ENCODE measurements around the gene NDC80. TPM values are rescaled to one million over a fixed set of nuclear protein-coding genes. Genes with fewer than 3 reads are reported as not detected.
A peak's percentile ranks its signal among the peaks of the same experiment; 100 is the strongest.

Gene NDC80
- total RNA-seq, 1 donor from 2014 or later, result 1.3 TPM

GRCh38 chr18:2606335-2606734, 35.0 kb downstream of the NDC80 start:
- ATAC-seq, result no peak
- DNase-seq (ENCODE audit: low spot score), result no peak
- intact Hi-C loops (cut with DNase I), result no loop called here

GRCh38 chr18:2609604-2610003, 38.2 kb downstream of the NDC80 start:
- ATAC-seq (no peak), DNase-seq (ENCODE audit: low spot score) (no peak)
- intact Hi-C loops (cut with DNase I), result no loop called here

GRCh38 chr18:2610549-2610948, 39.2 kb downstream of the NDC80 start:
- no peak for DNase-seq (ENCODE audit: low spot score)
- intact Hi-C loops (cut with DNase I), result no loop called here
- ATAC-seq, result no peak

GRCh38 chr18:2612996-2613395, 41.6 kb downstream of the NDC80 start:
- intact Hi-C loops (cut with DNase I), result no loop called here
- DNase-seq (ENCODE audit: low spot score) (no peak), ATAC-seq (no peak)

- ATAC-seq (no peak), DNase-seq (ENCODE audit: low spot score) (no peak)
- intact Hi-C loops (cut with DNase I), result no loop called here
Measured at GRCh38 chr18:2617401-2617998, 46.1 kb downstream of the NDC80 start.

- no peak for DNase-seq (ENCODE audit: low spot score)
- intact Hi-C loops (cut with DNase I), result no loop called here
- ATAC-seq, result no peak
Measured at GRCh38 chr18:2618009-2618408, 46.7 kb downstream of the NDC80 start.

GRCh38 chr18:2625217-2625616, 53.9 kb downstream of the NDC80 start:
- intact Hi-C loops (cut with DNase I), result no loop called here
- ATAC-seq, result no peak
- DNase-seq (ENCODE audit: low spot score), result no peak

- intact Hi-C loops (cut with DNase I), result no loop called here
- ATAC-seq (no peak), DNase-seq (ENCODE audit: low spot score) (no peak)
Measured at GRCh38 chr18:2627821-2628276, 56.5 kb downstream of the NDC80 start.

GRCh38 chr18:2629003-2629402, 57.6 kb downstream of the NDC80 start:
- ATAC-seq (no peak), DNase-seq (ENCODE audit: low spot score) (no peak)
- intact Hi-C loops (cut with DNase I), result no loop called here

GRCh38 chr18:2635586-2635985, 64.2 kb downstream of the NDC80 start:
- ATAC-seq (no peak), DNase-seq (ENCODE audit: low spot score) (no peak)
- intact Hi-C loops (cut with DNase I), result no loop called here

- DNase-seq (ENCODE audit: low spot score) (no peak), ATAC-seq (peak; percentile 36)
- intact Hi-C loops (cut with DNase I), result no loop called here
Measured at GRCh38 chr18:2636126-2636631, 64.8 kb downstream of the NDC80 start.

GRCh38 chr18:2641638-2642037, 70.3 kb downstream of the NDC80 start:
- intact Hi-C loops (cut with DNase I), result no loop called here
- DNase-seq (ENCODE audit: low spot score) (no peak), ATAC-seq (peak; percentile 56)

- ATAC-seq (peak; percentile 10), DNase-seq (ENCODE audit: low spot score) (no peak)
- intact Hi-C loops (cut with DNase I), result no loop called here
Measured at GRCh38 chr18:2642771-2643170, 71.4 kb downstream of the NDC80 start.

GRCh38 chr18:2644535-2644934, 73.2 kb downstream of the NDC80 start:
- DNase-seq (ENCODE audit: low spot score), result no peak
- ATAC-seq, result no peak
- intact Hi-C loops (cut with DNase I), result no loop called here

GRCh38 chr18:2651981-2652380, 80.6 kb downstream of the NDC80 start:
- DNase-seq (ENCODE audit: low spot score), result no peak
- intact Hi-C loops (cut with DNase I), result no loop called here
- ATAC-seq, result no peak

- ATAC-seq, result no peak
- no peak for DNase-seq (ENCODE audit: low spot score)
- intact Hi-C loops (cut with DNase I), result no loop called here
Measured at GRCh38 chr18:2653467-2653866, 82.1 kb downstream of the NDC80 start.

GRCh38 chr18:2654169-2654927, 83.0 kb downstream of the NDC80 start:
- no peak for ATAC-seq
- intact Hi-C loops (cut with DNase I), result no loop called here
- no peak for DNase-seq (ENCODE audit: low spot score)

- DNase-seq (ENCODE audit: low spot score) (no peak), ATAC-seq (peak; percentile 81)
- intact Hi-C loops (cut with DNase I), result loop anchor here (5.0 kb wide), 1 partner anchor 83 kb away; the partner anchor contains the start of genes METTL4 and NDC80
Measured at GRCh38 chr18:2654928-2655177, 83.5 kb downstream of the NDC80 start.

GRCh38 chr18:2655178-2655953, 84.0 kb downstream of the NDC80 start, which contains the start of gene SMCHD1:
SMCHD1 (plus strand) TSS chr18:2655726; CDS start chr18:2656076, 350 bp downstream.
- peak; percentile 92 for ATAC-seq
- peak; percentile 93 for DNase-seq (ENCODE audit: low spot score)
- intact Hi-C loops (cut with DNase I), result loop anchor here (5.0 kb wide), 1 partner anchor 83 kb away; the partner anchor contains the start of genes METTL4 and NDC80

- intact Hi-C loops (cut with DNase I), result loop anchor here (5.0 kb wide), 1 partner anchor 84 kb away; the partner anchor contains the start of genes METTL4 and NDC80
- ATAC-seq (no peak), DNase-seq (ENCODE audit: low spot score) (no peak)
Measured at GRCh38 chr18:2655954-2656236, 84.5 kb downstream of the NDC80 start.

Data from sciatic nerve (tissue), 2 donors.